Testis (tissue), 2 donors: ENCODE results near the gene ESAM.

Source experiments
- CTCF ChIP-seq, 3 experiments: fragments of 450-650 bp in 2 of 3; fragments of 200-600 bp in 1 of 3; sonication (generic) in 1 of 3; IDR thresholded peaks; one replicate each; pipeline ENCODE4 v1.5.1; 2016 to 2019; ENCODE audit warnings: antibody characterized with exemption in 3 of 3, mild to moderate bottlenecking in 2 of 3, moderate library complexity in 1 of 3
- POLR2A ChIP-seq: fragments of 450-650 bp; IDR thresholded peaks from one replicate; pipeline ENCODE4 v1.6.1; 2017; ENCODE audit warnings: antibody characterized with exemption, mild to moderate bottlenecking, moderate library complexity

GRCh38 chr11:124736736-124737135 is 25.4 kb downstream of the ESAM start:
- TF ChIP-seq CTCF (IDR thresholded peaks at IDR 0.05) (no peak), POLR2A (no peak)
